SK-N-SH (cell line): ENCODE data around the gene STH. TPM values are rescaled to one million over a fixed set of nuclear protein-coding genes. Genes with fewer than 3 reads are reported as not detected.

Source experiments
- CTCF ChIA-PET: fragments of 300-600, 350-600 bp; formaldehyde crosslinking; extraction: SDS; loops from one replicate; lab custom pipeline; 2021; lab: Yijun Ruan, JAX
- POLR2A ChIA-PET: fragments of 350-600 bp; sonication (Branson Sonifier 250); formaldehyde crosslinking; extraction: SDS; loops from one replicate; lab custom pipeline; 2020; ENCODE audit warnings: antibody characterized with exemption, inconsistent platforms; lab: Yijun Ruan, JAX
- DNase-seq: peaks from one replicate; pipeline ENCODE4 v3.0.0; 2012
- H2AFZ ChIP-seq: fragments of 200-600 bp; sonication (generic); 2 replicates; pipeline ENCODE4 v1.8.1; 2016; ENCODE audit warnings: antibody characterized with exemption, mild to moderate bottlenecking, low read depth
- H3F3A ChIP-seq: fragments of 200-600 bp; sonication (generic); replicated peaks from 2 replicates; pipeline ENCODE3; 2016; ENCODE audit warnings: antibody characterized with exemption, mild to moderate bottlenecking; ENCODE audit not compliant: insufficient read depth
- H3K27ac ChIP-seq, 2 experiments: fragments of 200-500 bp in 1 of 2; fragments of 200-600 bp in 1 of 2; sonication (Bioruptor generic) in 1 of 2; sonication (generic), shearing (Covaris generic) in 1 of 2; 2 replicates each; pipeline versions ENCODE4 v1.5.1 to v1.6.1; 2014 to 2016; ENCODE audit warnings: low read depth in 2 of 2, inconsistent platforms in 1 of 2, low read length in 1 of 2, mild to moderate bottlenecking in 1 of 2, mixed read lengths in 1 of 2
- H3K27me3 ChIP-seq: fragments of 200-600 bp; sonication (generic), shearing (Covaris generic); 2 replicates; pipeline ENCODE4 v1.6.1; 2016; ENCODE audit warnings: mixed run types; ENCODE audit not compliant: insufficient read depth
- H3K36me3 ChIP-seq, 2 experiments: fragments of 200-500 bp in 1 of 2; fragments of 200-600 bp in 1 of 2; sonication (Bioruptor generic) in 1 of 2; sonication (generic) in 1 of 2; replicated peaks in 1 of 2; 2 replicates each; pipeline versions ENCODE3 to v1.5.1; 2014 to 2016; ENCODE audit warnings: low read length in 1 of 2, mild to moderate bottlenecking in 1 of 2; ENCODE audit not compliant: insufficient read depth in 2 of 2, control insufficient read depth in 1 of 2
- H3K4me1 ChIP-seq, 2 experiments: fragments of 200-500 bp in 1 of 2; fragments of 200-600 bp in 1 of 2; sonication (Bioruptor generic) in 1 of 2; sonication (generic), shearing (Covaris generic) in 1 of 2; 2 replicates each; pipeline versions ENCODE4 v1.5.1 to v1.6.1; 2014 to 2016; ENCODE audit warnings: low read depth in 1 of 2, low read length in 1 of 2, mixed run types in 1 of 2; ENCODE audit not compliant: insufficient read depth in 2 of 2, control insufficient read depth in 1 of 2
- H3K4me2 ChIP-seq: fragments of 200-600 bp; sonication (generic), shearing (Covaris generic); 2 replicates; pipeline ENCODE4 v1.6.1; 2017; ENCODE audit warnings: mixed run types
- H3K4me3 ChIP-seq, 2 experiments: fragments of 200-500 bp in 1 of 2; fragments of 200-600 bp in 1 of 2; sonication (Bioruptor generic) in 1 of 2; sonication (generic), shearing (Covaris generic) in 1 of 2; 2 replicates each; pipeline versions ENCODE4 v1.5.1 to v1.8.1; 2014 to 2016; ENCODE audit warnings: low read depth in 2 of 2, inconsistent platforms in 1 of 2, low read length in 1 of 2, mild to moderate bottlenecking in 1 of 2, mixed read lengths in 1 of 2, moderate library complexity in 1 of 2
- H3K79me2 ChIP-seq: fragments of 200-600 bp; sonication (generic); 2 replicates; pipeline ENCODE4 v1.8.1; 2017; ENCODE audit warnings: mild to moderate bottlenecking; ENCODE audit not compliant: insufficient read depth
- H3K9ac ChIP-seq: fragments of 200-600 bp; sonication (generic); 2 replicates; pipeline ENCODE4 v1.6.1; 2017; ENCODE audit warnings: mixed run types
- H3K9me2 ChIP-seq: fragments of 200-600 bp; sonication (generic); 2 replicates; pipeline ENCODE4 v1.6.1; 2017; ENCODE audit warnings: mixed run types
- H3K9me3 ChIP-seq: fragments of 200-600 bp; sonication (generic); 2 replicates; pipeline ENCODE4 v1.6.1; 2017; ENCODE audit warnings: mixed run types, mild to moderate bottlenecking, moderate library complexity
- H4K20me1 ChIP-seq: fragments of 200-600 bp; sonication (generic); 2 replicates; pipeline ENCODE4 v1.6.1; 2017; ENCODE audit warnings: mild to moderate bottlenecking, mixed run types; ENCODE audit not compliant: insufficient read depth
- CHD2 ChIP-seq: fragments of 150-350 bp; IDR thresholded peaks from 2 replicates; pipeline ENCODE4 v1.6.1; 2018; ENCODE audit warnings: low read length; ENCODE audit not compliant: partially characterized antibody
- EZH2phosphoT487 ChIP-seq: fragments of 200-600 bp; sonication (generic); IDR thresholded peaks from 2 replicates; pipeline ENCODE4 v1.6.1; 2017; ENCODE audit warnings: low read depth, mixed run types, mild to moderate bottlenecking, antibody characterized with exemption, moderate library complexity, borderline replicate concordance
- RAD21 ChIP-seq: IDR thresholded peaks from 2 replicates; pipeline ENCODE4 v1.6.1; 2012; ENCODE audit warnings: mild to moderate bottlenecking, low read length
- RCOR1 ChIP-seq: fragments of 150-350 bp; IDR thresholded peaks from 2 replicates; pipeline ENCODE4 v1.6.1; 2017; ENCODE audit warnings: antibody characterized with exemption, low read length
- RFX5 ChIP-seq: IDR thresholded peaks from 2 replicates; pipeline ENCODE4 v1.6.1; 2012; ENCODE audit warnings: mild to moderate bottlenecking, improper control_type of control experiment, low read length
- RXRA ChIP-seq: IDR thresholded peaks from 2 replicates; pipeline ENCODE4 v1.4.0; 2012; ENCODE audit warnings: low read depth, mild to moderate bottlenecking, borderline replicate concordance
- SMC3 ChIP-seq: IDR thresholded peaks from 2 replicates; pipeline ENCODE4 v1.6.1; 2012; ENCODE audit warnings: low read depth, low read length, improper control_type of control experiment
- YY1 ChIP-seq: IDR thresholded peaks from 2 replicates; pipeline ENCODE4 v1.4.0; 2012; ENCODE audit warnings: low read depth, mild to moderate bottlenecking
- WGBS: methylation state at CpG from one replicate; pipeline ENCODE4 v1.1.6; 2017; ENCODE audit warnings: low lambda C conversion rate; 5-methylcytosine and 5-hydroxymethylcytosine counted together
- polyA plus RNA-seq, 3 experiments: library from polyadenylated mRNA; depleted of rRNA; stranded (reverse); fragments of >200 nt; gene quantifications; 2 replicates each; pipeline ENCODE4 v1.2.3, GENCODE V29; 2012
- TF ChIP-seq, protein P1 (sequence below): fragments of 200-600 bp; sonication (generic); IDR thresholded peaks from 2 replicates; pipeline ENCODE4 v1.6.1; 2017; ENCODE audit warnings: antibody characterized with exemption, mild to moderate bottlenecking, moderate library complexity
- TF ChIP-seq, protein P2 (sequence below): fragments of 150-350 bp; IDR thresholded peaks from 2 replicates; pipeline ENCODE4 v1.6.1; 2016; ENCODE audit warnings: mild to moderate bottlenecking, low read depth, low read length

The STH gene
- polyA plus RNA-seq, 1 of the 3 experiments (the other 2 are of a cell fraction): not detected

DNA sequence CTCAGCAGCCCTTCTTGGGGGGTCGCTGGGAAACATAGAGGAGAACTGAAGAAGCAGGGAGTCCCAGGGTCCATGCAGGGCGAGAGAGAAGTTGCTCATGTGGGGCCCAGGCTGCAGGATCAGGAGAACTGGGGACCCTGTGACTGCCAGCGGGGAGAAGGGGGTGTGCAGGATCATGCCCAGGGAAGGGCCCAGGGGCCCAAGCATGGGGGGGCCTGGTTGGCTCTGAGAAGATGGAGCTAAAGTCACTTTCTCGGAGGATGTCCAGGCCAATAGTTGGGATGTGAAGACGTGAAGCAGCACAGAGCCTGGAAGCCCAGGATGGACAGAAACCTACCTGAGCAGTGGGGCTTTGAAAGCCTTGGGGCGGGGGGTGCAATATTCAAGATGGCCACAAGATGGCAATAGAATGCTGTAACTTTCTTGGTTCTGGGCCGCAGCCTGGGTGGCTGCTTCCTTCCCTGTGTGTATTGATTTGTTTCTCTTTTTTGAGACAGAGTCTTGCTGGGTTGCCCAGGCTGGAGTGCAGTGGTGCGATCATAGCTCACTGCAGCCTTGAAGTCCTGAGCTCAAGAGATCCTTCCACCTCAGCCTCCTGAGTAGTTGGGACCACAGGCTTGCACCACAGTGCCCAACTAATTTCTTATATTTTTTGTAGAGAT lies 3.4 kb downstream of the STH start:
- no peaks in the 10 kb centered on the region for H3K36me3 ChIP-seq
- no peaks in the 10 kb centered on the region for H3K9me3 ChIP-seq
- H3K27me3 ChIP-seq: no peaks in the 10 kb centered on the region
- no peaks in the 10 kb centered on the region for H3K79me2 ChIP-seq
- H3K27ac ChIP-seq: no peak overlapping the region
- no peaks in the 10 kb centered on the region for H3F3A ChIP-seq
- CTCF ChIA-PET: interaction anchor here (0.6 to 8.5 kb wide), 52 partner anchors 11 to 940 kb away, joined by 3 to 104 read pairs (median 4); partner anchors contain the start of genes ACBD4 and KANSL1
- H4K20me1 ChIP-seq: no peaks in the 10 kb centered on the region
- H3K9ac ChIP-seq: no peak overlapping the region
- 19% methylated on average over 8 of the region's 8 CpGs for WGBS
- H2AFZ ChIP-seq: peak overlapping the region; percentile 4; the same call in 1 of the 2 replicates
- DNase-seq: peak; percentile 89
- peaks cover 0 to 9% of the 10 kb centered on the region in 2 experiments; a peak in 1 of 4 replicates for H3K4me1 ChIP-seq
- no peak overlapping the region for H3K4me3 ChIP-seq
- POLR2A ChIA-PET: no interaction called here
- TF ChIP-seq, protein P1, sequence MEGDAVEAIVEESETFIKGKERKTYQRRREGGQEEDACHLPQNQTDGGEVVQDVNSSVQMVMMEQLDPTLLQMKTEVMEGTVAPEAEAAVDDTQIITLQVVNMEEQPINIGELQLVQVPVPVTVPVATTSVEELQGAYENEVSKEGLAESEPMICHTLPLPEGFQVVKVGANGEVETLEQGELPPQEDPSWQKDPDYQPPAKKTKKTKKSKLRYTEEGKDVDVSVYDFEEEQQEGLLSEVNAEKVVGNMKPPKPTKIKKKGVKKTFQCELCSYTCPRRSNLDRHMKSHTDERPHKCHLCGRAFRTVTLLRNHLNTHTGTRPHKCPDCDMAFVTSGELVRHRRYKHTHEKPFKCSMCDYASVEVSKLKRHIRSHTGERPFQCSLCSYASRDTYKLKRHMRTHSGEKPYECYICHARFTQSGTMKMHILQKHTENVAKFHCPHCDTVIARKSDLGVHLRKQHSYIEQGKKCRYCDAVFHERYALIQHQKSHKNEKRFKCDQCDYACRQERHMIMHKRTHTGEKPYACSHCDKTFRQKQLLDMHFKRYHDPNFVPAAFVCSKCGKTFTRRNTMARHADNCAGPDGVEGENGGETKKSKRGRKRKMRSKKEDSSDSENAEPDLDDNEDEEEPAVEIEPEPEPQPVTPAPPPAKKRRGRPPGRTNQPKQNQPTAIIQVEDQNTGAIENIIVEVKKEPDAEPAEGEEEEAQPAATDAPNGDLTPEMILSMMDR: peak; percentile 98
- TF ChIP-seq YY1 (no peak), EZH2phosphoT487 (no peak), RCOR1 (0 out of 2 replicates have a peak, but pooled peaks have one; percentile 24), RFX5 (0 out of 2 replicates have a peak, but pooled peaks have one; percentile 33), SMC3 (peak; percentile 89), CHD2 (peak; percentile 17), RAD21 (peak; percentile 96)
- TF ChIP-seq, protein P2, sequence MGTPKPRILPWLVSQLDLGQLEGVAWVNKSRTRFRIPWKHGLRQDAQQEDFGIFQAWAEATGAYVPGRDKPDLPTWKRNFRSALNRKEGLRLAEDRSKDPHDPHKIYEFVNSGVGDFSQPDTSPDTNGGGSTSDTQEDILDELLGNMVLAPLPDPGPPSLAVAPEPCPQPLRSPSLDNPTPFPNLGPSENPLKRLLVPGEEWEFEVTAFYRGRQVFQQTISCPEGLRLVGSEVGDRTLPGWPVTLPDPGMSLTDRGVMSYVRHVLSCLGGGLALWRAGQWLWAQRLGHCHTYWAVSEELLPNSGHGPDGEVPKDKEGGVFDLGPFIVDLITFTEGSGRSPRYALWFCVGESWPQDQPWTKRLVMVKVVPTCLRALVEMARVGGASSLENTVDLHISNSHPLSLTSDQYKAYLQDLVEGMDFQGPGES: no peak
- no peaks in the 10 kb centered on the region for H3K9me2 ChIP-seq
- no peak overlapping the region for H3K4me2 ChIP-seq

DNA sequence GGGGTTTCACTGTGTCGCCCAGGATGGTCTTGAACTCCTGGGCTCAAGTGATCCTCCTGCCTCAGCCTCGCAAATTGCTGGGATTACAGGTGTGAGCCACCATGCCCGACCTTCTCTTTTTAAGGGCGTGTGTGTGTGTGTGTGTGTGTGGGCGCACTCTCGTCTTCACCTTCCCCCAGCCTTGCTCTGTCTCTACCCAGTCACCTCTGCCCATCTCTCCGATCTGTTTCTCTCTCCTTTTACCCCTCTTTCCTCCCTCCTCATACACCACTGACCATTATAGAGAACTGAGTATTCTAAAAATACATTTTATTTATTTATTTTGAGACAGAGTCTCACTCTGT lies 3.9 kb downstream of the STH start:
- Histone ChIP-seq H3K9ac (no peak overlapping the region), H3K9me2 (no peaks in the 10 kb centered on the region), H3K27me3 (no peaks in the 10 kb centered on the region), H3K79me2 (no peaks in the 10 kb centered on the region), H3K4me1 (peaks cover 0 to 9% of the 10 kb centered on the region in 2 experiments; a peak in 1 of 4 replicates), H3F3A (no peaks in the 10 kb centered on the region), H3K36me3 (no peaks in the 10 kb centered on the region), H3K27ac (no peak overlapping the region), H2AFZ (peak overlapping the region; percentile 4; the same call in 1 of the 2 replicates), H3K4me3 (no peak overlapping the region), H3K9me3 (no peaks in the 10 kb centered on the region), H3K4me2 (no peak overlapping the region), H4K20me1 (no peaks in the 10 kb centered on the region)
- POLR2A ChIA-PET: no interaction called here
- WGBS: 75% methylated on average over 7 of the region's 7 CpGs
- no peak for DNase-seq
- TF ChIP-seq RXRA: no peak
- TF ChIP-seq, protein P1: no peak
- CTCF ChIA-PET: interaction anchor here (0.6 to 8.5 kb wide), 35 partner anchors 11 to 940 kb away, joined by 3 to 104 read pairs (median 6); partner anchors contain the start of gene KANSL1
